Activated CD8-positive, alpha-beta T cell treated with anti-CD3 and anti-CD28 coated beads, Interleukin-2, amount 10 ng/mL, durations not matched to agents 7 days and 5 days (primary cell): ENCODE measurements around the gene ANKRD29. TPM values are rescaled to one million over a fixed set of nuclear protein-coding genes. Genes with fewer than 3 reads are reported as not detected.
A peak's percentile ranks its signal among the peaks of the same experiment; 100 is the strongest.
"Not testable (repeated sequence)": the region's sequence is repeated elsewhere in the genome, so short reads cannot be mapped to it uniquely, and the experiment has no call there.

Experiments used
- ATAC-seq: fragments of 150-1000 bp; cut with Tn5 transposase; one replicate; pipeline ENCODE4 v1.10.0; 2021; ENCODE audit warnings: moderate library complexity
- CTCF ChIA-PET: fragments of 350-600 bp; sonication (Branson Sonifier 250); formaldehyde crosslinking; loops from one replicate; lab custom pipeline; 2021; ENCODE audit warnings: antibody characterized with exemption; lab: Charles Lee
- POLR2A ChIA-PET: fragments of 350-600 bp; sonication (Branson Sonifier 250); formaldehyde crosslinking; loops from one replicate; lab custom pipeline; 2021; ENCODE audit warnings: antibody characterized with exemption; lab: Charles Lee
- DNase-seq: peaks from one replicate; pipeline ENCODE4 v3.0.0-alpha.2; 2020
- H3K27ac Mint-ChIP-seq: one replicate; pipeline ENCODE4 v1.8.0; 2021; ENCODE audit warnings: mild to moderate bottlenecking, mixed read lengths
- H3K27me3 Mint-ChIP-seq: one replicate; pipeline ENCODE4 v1.8.0; 2021; ENCODE audit warnings: low read depth, mixed read lengths
- H3K36me3 Mint-ChIP-seq: one replicate; pipeline ENCODE4 v1.8.0; 2021; ENCODE audit warnings: low read depth, mixed read lengths
- H3K4me1 Mint-ChIP-seq: one replicate; pipeline ENCODE4 v1.8.0; 2021; ENCODE audit warnings: low read depth, mixed read lengths
- H3K4me3 Mint-ChIP-seq: one replicate; pipeline ENCODE4 v1.8.0; 2021; ENCODE audit warnings: mild to moderate bottlenecking, mixed read lengths
- H3K9me3 Mint-ChIP-seq: one replicate; pipeline ENCODE4 v1.8.0; 2022; ENCODE audit warnings: mixed read lengths; ENCODE audit not compliant: insufficient read depth
- total RNA-seq, 2 experiments: library from RNA; stranded (reverse); gene quantifications; one replicate each; pipeline ENCODE4 v1.2.3, GENCODE V29; 2021

The ANKRD29 gene
- total RNA-seq, 2 experiments from 2014 or later, result not detected

DNA sequence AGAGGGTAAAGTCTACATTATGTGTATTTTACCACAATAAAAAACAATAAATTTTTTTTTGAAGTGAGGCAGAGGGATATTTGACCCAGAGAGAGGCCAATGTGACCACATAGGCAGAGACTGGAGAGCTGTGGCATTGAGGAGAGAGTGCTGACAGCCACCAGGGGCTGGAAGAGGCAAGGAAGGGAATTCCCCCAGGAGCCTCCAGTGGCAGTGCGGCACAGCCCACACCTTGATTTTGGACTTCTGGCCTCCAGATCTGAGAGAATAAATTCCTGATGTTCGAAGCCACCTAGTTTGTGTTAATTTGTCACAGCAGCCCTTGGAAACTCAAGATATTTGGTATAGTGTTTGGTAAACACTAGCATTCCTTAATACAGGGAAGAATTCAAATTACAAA is 22.7 kb downstream of the ANKRD29 start:
- no peak for ATAC-seq
- peaks cover 29% of the 10 kb centered on the region for H3K27me3 Mint-ChIP-seq
- no peaks in the 10 kb centered on the region for H3K36me3 Mint-ChIP-seq
- no peak overlapping the region for H3K4me3 Mint-ChIP-seq
- no peaks in the 10 kb centered on the region for H3K9me3 Mint-ChIP-seq
- POLR2A ChIA-PET, result no interaction called here
- CTCF ChIA-PET, result interaction anchor here (0.9 to 1.0 kb wide), 2 partner anchors 18 to 63 kb away, joined by 3 to 4 read pairs; no protein-coding TSS in a partner anchor
- H3K27ac Mint-ChIP-seq, result no peak overlapping the region
- peaks cover 7% of the 10 kb centered on the region for H3K4me1 Mint-ChIP-seq
- DNase-seq, result no peak

DNA sequence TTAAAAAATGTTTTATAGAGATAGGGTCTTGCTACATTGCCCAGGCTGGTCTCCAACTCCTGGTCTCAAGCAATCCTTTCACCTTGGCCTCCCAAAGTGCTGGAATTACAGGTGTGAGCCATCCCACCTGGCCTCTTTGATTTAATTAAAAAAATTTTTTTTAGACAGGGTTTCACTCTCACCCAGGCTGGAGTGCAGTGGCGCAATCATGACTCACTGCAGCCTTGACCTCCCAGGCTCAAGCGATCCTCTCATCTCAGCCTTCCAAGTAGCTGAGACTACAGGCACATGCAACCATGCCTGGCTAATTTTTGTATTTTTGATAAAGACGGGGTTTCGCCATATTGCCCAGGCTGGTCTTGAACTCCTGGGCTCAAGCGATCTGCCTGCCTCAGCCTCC is 26.3 kb downstream of the ANKRD29 start:
- H3K27ac Mint-ChIP-seq, H3K36me3 Mint-ChIP-seq, H3K4me3 Mint-ChIP-seq, ATAC-seq, POLR2A ChIA-PET, H3K9me3 Mint-ChIP-seq, DNase-seq: not testable (repeated sequence)
- H3K27me3 Mint-ChIP-seq, result peaks cover 27% of the 10 kb centered on the region
- peaks cover 14% of the 10 kb centered on the region for H3K4me1 Mint-ChIP-seq
- CTCF ChIA-PET, result interaction anchor here (0.7 to 1.4 kb wide), 4 partner anchors 10 to 138 kb away, joined by 3 to 6 read pairs (median 3); no protein-coding TSS in a partner anchor

GRCh38 chr18:23636071-23636399 is 26.7 kb downstream of the ANKRD29 start:
- DNase-seq (no peak), ATAC-seq (no peak)
- H3K27ac Mint-ChIP-seq, result no peak overlapping the region
- peaks cover 14% of the 10 kb centered on the region for H3K4me1 Mint-ChIP-seq
- H3K4me3 Mint-ChIP-seq, result no peak overlapping the region
- POLR2A ChIA-PET, result no interaction called here
- CTCF ChIA-PET, result interaction anchor here (0.7 to 1.4 kb wide), 4 partner anchors 10 to 138 kb away, joined by 3 to 6 read pairs (median 3); no protein-coding TSS in a partner anchor
- peaks cover 29% of the 10 kb centered on the region for H3K27me3 Mint-ChIP-seq
- H3K36me3 Mint-ChIP-seq, result no peaks in the 10 kb centered on the region
- H3K9me3 Mint-ChIP-seq, result no peaks in the 10 kb centered on the region

DNA sequence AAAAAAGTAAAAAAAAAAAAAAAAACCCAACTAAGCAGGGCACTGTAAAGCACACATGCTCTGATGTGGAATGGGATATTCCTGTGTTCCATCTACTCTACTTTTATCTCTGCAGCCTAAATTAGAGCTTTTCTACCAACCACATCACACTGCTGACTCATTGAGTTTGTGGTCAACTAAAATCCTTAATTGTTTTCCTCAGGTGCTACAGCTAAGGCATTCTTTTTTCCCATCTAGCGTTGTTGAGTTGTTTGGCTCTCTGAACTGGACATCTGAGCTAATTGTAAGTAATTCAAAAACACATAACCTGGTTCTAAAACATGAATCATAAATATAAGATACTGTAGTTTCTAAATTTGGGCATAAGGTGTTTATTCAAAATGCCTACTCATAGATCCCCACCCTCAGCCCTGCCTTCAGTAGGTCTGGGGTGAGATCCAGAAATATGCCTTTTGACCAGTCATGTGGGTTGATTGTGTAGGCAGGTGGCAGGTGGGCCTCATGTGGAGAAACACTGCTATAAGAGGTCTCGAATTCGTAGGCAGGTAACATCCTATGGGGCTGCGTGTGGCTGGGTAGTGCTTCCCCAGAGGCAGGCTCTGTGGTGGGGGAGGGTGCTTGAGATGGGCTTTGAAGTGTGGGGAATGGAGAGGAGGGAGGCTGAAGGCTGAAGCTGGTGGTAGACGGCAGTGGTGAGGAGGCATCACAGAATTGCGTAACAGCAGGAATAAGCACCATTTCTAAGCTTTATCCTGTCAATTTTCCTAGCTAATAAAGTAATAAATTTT is 27.2 kb downstream of the ANKRD29 start:
- Mint-ChIP-seq H3K27me3 (peaks cover 29% of the 10 kb centered on the region), H3K4me3 (no peak overlapping the region), H3K27ac (no peak overlapping the region), H3K4me1 (peaks cover 14% of the 10 kb centered on the region), H3K9me3 (no peaks in the 10 kb centered on the region), H3K36me3 (no peaks in the 10 kb centered on the region)
- ATAC-seq (no peak), DNase-seq (no peak)
- CTCF ChIA-PET, result interaction anchor here (0.7 to 1.2 kb wide), 3 partner anchors 14 to 137 kb away, joined by 3 to 6 read pairs (median 3); no protein-coding TSS in a partner anchor
- POLR2A ChIA-PET, result no interaction called here

- ATAC-seq (peak; percentile 30), DNase-seq (no peak)
- peaks cover 29% of the 10 kb centered on the region for H3K27me3 Mint-ChIP-seq
- H3K4me1 Mint-ChIP-seq, result peaks cover 14% of the 10 kb centered on the region
- no peaks in the 10 kb centered on the region for H3K9me3 Mint-ChIP-seq
- H3K36me3 Mint-ChIP-seq, result no peaks in the 10 kb centered on the region
- H3K4me3 Mint-ChIP-seq, result no peak overlapping the region
- H3K27ac Mint-ChIP-seq, result no peak overlapping the region
- POLR2A ChIA-PET, result no interaction called here
- CTCF ChIA-PET, result no interaction called here
These were observed 28.0 kb downstream of the ANKRD29 start for GRCh38 chr18:23634692-23635091.

- DNase-seq (no peak), ATAC-seq (no peak)
- Mint-ChIP-seq H3K9me3 (no peaks in the 10 kb centered on the region), H3K4me1 (peaks cover 18% of the 10 kb centered on the region), H3K27ac (no peak overlapping the region), H3K36me3 (no peaks in the 10 kb centered on the region), H3K4me3 (no peak overlapping the region), H3K27me3 (peaks cover 23% of the 10 kb centered on the region)
- ChIA-PET POLR2A (no interaction called here), CTCF (no interaction called here)
These were observed 30.1 kb downstream of the ANKRD29 start for GRCh38 chr18:23632615-23633014.

DNA sequence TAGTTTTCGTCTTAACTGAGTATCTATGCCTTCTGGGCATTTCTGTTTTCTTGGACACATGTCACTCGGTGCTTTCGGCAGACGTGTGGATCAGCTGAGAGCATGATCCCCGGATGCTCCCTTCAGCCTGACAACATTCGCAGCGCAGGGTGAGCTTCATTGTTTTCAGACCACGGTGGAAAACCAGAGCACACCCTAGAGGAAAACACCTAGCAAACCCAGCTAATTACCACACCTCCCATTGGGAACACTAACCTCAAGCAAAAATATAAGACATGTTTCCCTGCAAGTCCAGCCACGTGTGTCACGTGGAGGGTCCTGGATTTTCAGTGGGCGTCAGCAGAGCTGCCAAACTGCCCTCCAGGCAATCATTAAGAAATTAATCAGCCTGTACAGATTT is 31.0 kb downstream of the ANKRD29 start:
- no peak for ATAC-seq
- DNase-seq, result no peak
- Mint-ChIP-seq H3K4me3 (no peak overlapping the region), H3K36me3 (no peaks in the 10 kb centered on the region), H3K4me1 (peaks cover 18% of the 10 kb centered on the region), H3K9me3 (no peaks in the 10 kb centered on the region), H3K27me3 (peaks cover 23% of the 10 kb centered on the region), H3K27ac (no peak overlapping the region)
- CTCF ChIA-PET, result no interaction called here
- POLR2A ChIA-PET, result no interaction called here

- no peak for ATAC-seq
- H3K27ac Mint-ChIP-seq, result no peak overlapping the region
- no peak overlapping the region for H3K4me3 Mint-ChIP-seq
- peaks cover 23% of the 10 kb centered on the region for H3K27me3 Mint-ChIP-seq
- CTCF ChIA-PET, result no interaction called here
- no peaks in the 10 kb centered on the region for H3K36me3 Mint-ChIP-seq
- POLR2A ChIA-PET, result no interaction called here
- no peaks in the 10 kb centered on the region for H3K9me3 Mint-ChIP-seq
- peaks cover 18% of the 10 kb centered on the region for H3K4me1 Mint-ChIP-seq
- DNase-seq, result no peak
These were observed 31.4 kb downstream of the ANKRD29 start for GRCh38 chr18:23631312-23631711.

DNA sequence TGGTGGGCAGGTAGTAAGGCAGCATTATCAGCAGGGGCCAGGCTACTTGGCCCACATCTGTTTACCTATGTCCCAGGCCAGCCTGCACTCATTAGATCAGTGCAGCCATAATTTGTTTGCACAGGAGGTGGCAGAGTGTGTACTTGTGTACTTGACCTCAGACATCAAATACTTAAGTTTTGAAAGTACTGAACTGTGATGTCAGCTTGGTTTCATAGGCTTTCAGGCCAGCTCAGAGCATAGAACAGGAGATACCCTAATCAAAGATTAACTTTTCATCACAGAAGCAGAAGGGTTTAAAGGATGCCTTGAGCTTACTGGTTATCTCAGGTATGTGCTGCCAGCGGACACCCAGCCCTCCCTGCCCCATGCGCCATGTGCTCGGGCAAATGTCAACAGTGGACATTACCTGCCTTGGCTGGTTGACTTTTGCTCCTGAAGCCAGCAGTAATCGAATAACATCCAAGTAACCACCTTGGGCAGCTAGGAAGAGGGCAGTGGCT is 33.2 kb downstream of the ANKRD29 start:
- ChIA-PET CTCF (interaction anchor here (0.7 to 6.7 kb wide), 4 partner anchors 10 to 289 kb away, joined by 3 to 36 read pairs (median 14); no protein-coding TSS in a partner anchor), POLR2A (no interaction called here)
- Mint-ChIP-seq H3K27me3 (peaks cover 18% of the 10 kb centered on the region), H3K4me3 (no peak overlapping the region), H3K9me3 (no peaks in the 10 kb centered on the region), H3K36me3 (no peaks in the 10 kb centered on the region), H3K4me1 (peaks cover 6% of the 10 kb centered on the region), H3K27ac (no peak overlapping the region)
- ATAC-seq, result peak; percentile 30
- DNase-seq, result no peak

DNA sequence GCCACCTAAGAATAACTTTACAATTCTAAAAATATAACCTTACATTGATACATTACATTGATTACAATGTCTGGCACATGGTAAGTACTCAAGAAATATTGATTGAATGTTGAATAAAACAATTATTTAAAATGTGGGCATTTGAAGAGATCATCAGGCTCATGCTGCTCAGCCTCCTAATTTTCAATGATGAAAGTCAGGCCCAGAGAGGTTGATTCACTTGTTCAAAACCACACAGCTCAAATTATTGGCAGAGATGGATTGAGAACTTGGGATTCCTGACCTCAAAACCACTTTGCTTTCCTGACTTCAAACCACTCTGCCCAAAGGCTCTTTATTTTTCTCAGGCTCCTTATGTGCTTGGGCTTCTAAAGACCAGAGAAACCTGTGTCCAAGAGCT is 34.7 kb downstream of the ANKRD29 start:
- peaks cover 4% of the 10 kb centered on the region for H3K4me1 Mint-ChIP-seq
- H3K27ac Mint-ChIP-seq, result no peak overlapping the region
- POLR2A ChIA-PET, result no interaction called here
- no peak for DNase-seq
- no peak overlapping the region for H3K4me3 Mint-ChIP-seq
- H3K9me3 Mint-ChIP-seq, result no peaks in the 10 kb centered on the region
- ATAC-seq, result no peak
- H3K36me3 Mint-ChIP-seq, result no peaks in the 10 kb centered on the region
- peaks cover 17% of the 10 kb centered on the region for H3K27me3 Mint-ChIP-seq
- CTCF ChIA-PET, result interaction anchor here (1.1 to 6.7 kb wide), 4 partner anchors 76 to 291 kb away, joined by 4 to 36 read pairs (median 12); no protein-coding TSS in a partner anchor

DNA sequence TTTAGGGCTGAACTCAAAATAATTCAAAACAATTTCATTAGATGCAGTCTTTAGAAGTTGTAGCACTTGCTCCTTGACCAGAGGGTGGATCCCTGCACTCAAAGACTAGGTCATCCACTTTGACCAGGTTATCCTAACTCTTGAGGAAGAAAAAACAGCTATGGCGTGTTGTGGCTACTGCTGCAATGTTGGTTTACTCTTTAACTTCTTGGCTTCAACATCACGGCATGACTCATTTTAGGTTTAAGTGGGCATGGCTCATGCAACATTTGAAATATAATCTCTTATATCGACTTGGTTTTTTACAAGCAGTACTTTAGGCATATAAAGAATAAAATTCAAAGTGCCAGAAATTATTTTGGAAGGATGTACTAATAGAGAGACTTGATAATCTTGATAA is 35.4 kb downstream of the ANKRD29 start:
- H3K9me3 Mint-ChIP-seq, result no peaks in the 10 kb centered on the region

More for the DNA sequence above, 35.4 kb downstream of the ANKRD29 start:
- ChIA-PET CTCF (interaction anchor here (1.2 to 6.7 kb wide), 5 partner anchors 9 to 291 kb away, joined by 3 to 36 read pairs (median 5); no protein-coding TSS in a partner anchor), POLR2A (no interaction called here)
- Mint-ChIP-seq H3K4me3 (no peak overlapping the region), H3K27me3 (peaks cover 20% of the 10 kb centered on the region), H3K36me3 (no peaks in the 10 kb centered on the region), H3K4me1 (peaks cover 4% of the 10 kb centered on the region), H3K27ac (no peak overlapping the region)
- DNase-seq (no peak), ATAC-seq (no peak)
